CD4-positive, alpha-beta T cell treated with Interferon gamma for 1 hour (primary cell): ENCODE measurements around the gene CABP2.
"Not testable (repeated sequence)": the region's sequence is repeated elsewhere in the genome, so short reads cannot be mapped to it uniquely, and the experiment has no call there.

Experiments
- DNase-seq: peaks from one replicate; pipeline ENCODE4 v3.0.0-alpha.2; 2020

The CABP2 gene

DNA sequence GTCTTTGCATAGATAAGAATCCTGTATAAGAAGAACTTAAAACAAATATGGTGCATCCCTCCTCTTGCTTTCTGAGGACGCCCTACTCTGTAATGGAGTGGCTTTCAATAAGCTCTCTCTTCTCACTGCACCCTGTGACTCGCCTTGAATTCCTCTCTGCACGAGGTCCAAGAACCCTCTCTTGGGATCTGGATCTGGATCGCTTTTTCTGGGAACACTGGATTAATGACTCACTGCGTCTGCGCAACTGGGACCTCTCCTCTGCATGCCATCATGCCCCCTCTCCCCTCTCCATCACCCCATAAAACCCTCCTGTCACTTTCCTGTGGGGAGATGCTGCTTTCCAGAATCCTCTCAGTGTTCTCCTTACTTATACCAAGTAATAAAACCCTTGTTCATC, 15.1 kb upstream of the CABP2 start:
- DNase-seq: no peak

DNA sequence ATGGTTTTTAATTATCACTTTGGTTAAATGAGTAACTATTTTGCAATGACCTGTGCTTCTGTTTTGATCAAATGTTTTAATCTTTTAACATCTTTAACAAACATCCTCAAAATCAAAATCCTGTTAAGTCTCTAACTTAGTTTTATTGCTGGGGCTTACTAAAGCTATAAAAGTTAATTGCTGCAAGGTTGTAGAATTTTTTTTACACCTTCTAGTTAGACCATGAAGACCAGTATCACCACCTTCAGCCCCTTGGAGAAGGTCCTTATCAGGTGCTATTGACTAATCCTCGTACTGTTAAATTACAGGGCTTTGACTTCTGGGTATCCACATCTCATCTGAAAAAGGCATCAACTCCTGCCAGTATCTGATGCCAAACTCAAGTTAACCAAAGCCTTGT, 12.3 kb upstream of the CABP2 start:
- DNase-seq: no peak

DNA sequence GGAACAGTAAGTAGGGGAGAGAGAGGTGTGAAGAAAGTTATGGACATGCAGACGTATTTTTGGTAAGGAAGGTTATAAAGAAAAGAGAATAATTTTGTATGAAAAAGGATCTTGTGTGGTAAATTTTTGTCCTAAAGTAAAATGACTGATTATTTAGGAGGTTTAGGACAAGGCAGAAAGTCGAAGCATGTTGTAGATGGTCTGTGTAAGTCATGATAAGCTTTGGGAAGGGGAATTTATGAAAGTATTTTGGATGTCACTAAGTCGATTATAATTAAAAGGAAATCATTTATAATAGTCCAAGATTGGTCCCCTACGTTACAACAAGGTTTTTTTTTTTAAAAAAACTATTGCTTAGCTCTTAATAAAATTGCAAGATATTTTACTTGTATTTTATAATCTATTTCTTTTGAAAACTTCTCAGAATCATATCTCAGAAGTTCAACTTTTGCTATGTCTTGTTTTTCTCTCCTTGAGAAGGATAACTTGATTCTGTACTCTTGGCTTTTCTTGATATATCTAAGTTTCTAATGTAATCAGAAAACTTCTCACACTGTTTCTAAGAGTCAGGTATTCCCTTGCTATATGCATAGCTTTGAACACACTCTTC, 10.9 kb upstream of the CABP2 start:
- DNase-seq: no peak

DNA sequence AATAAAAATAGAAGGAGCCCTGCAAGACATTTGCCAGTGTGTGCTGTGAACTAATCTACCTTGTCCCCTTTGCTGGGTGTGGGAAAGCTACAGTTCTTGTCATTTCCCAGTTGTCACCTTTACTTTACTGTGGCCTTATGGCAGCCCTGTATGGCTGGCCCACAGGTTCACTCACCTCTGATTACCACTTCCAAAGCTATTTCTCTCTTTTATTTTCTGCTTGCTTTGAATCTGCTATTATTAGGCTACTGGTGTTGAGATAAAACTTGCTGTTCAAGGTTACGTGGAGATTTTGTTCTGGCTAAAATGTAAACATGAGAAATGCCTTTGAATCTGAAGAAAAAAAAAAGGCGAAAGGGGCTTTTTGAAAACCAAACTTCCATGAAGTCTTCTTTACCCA, 9.6 kb upstream of the CABP2 start:
- DNase-seq: no peak

DNA sequence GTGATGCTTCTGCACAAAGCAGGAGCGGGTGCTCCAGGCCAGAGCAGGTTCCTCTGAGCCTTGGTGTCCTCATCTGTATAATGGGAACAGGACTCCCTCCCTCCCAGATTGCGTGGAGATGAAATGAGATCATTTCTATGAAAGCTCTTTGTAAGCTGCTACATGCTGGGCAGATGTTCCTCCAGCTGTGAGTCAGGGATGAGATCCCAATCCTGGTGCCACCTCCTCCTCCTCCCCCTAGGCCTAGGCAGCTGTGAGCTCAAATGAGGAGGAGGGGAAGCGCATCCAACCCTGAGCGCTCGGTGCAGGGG, 7.0 kb upstream of the CABP2 start:
- no peak for DNase-seq

DNA sequence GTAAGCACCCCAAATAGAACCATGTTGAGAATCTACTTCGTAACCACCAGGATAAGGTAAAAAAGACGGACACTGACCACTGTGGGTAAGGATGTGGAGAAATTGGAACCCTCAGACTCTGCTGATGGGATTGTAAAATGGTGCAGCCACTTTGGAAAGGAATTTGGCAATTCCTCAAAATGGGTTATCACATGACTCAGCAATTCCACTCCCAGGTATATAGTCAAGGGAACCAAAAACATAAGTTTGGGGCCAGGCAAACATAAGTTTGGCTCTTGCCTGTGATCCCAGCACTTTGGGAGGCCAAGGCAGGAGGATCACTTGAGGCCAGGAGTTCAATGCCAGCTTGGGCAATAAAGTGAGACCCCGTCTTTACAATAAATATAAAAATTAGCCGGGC, 5.1 kb upstream of the CABP2 start:
- DNase-seq: no peak

DNA sequence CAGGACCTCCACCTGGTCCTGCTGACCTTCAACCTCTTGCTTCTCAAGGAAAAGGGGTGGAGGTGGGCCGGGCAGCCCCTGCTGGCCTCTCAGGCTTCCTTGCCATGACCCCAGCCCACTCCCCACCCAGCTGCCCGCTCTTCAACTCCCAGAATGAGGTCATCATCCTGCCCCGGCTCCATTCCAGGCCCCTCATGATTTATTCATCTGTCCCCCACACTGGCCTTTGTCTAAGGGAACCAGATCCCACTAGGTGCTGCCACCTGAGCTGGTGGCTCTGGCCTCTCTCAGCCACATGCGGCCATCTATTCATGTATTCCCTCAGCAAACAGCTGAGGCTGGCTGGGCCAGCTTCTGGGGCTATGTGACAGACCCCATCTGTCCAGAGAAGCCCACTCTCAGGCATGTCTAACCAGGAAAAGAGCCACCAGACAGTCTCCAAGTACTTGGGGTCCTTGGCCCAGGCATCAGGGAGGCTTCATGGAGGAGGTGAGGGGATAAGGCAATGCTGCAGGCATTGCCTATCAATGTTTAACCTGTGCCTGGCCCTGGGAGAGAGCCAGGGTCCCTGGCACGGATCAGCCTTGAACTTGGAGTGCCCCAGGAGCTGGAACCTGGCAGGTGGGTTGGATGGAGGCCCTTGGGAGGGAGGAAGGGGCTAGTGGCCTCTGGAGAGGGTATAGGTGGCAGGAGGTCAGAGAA, 2.2 kb upstream of the CABP2 start:
- DNase-seq: no peak

DNA sequence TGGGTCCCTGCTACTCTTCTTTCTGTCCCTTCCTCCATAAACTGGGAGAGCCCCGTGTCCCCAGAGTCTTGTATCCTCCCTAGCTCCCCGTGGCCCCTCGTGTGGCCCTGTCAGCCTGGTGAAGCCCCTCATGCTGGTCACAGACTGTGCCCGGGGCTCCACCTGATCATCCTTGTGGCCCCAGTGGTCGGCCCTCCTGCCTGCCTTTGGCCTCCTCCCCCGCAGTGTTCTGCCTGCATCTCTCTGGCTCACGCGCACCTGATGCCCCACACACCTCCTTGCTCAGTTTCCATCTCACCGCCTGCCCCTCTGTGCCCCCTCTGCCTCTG, 1.2 kb upstream of the CABP2 start:
- DNase-seq: no peak

DNA sequence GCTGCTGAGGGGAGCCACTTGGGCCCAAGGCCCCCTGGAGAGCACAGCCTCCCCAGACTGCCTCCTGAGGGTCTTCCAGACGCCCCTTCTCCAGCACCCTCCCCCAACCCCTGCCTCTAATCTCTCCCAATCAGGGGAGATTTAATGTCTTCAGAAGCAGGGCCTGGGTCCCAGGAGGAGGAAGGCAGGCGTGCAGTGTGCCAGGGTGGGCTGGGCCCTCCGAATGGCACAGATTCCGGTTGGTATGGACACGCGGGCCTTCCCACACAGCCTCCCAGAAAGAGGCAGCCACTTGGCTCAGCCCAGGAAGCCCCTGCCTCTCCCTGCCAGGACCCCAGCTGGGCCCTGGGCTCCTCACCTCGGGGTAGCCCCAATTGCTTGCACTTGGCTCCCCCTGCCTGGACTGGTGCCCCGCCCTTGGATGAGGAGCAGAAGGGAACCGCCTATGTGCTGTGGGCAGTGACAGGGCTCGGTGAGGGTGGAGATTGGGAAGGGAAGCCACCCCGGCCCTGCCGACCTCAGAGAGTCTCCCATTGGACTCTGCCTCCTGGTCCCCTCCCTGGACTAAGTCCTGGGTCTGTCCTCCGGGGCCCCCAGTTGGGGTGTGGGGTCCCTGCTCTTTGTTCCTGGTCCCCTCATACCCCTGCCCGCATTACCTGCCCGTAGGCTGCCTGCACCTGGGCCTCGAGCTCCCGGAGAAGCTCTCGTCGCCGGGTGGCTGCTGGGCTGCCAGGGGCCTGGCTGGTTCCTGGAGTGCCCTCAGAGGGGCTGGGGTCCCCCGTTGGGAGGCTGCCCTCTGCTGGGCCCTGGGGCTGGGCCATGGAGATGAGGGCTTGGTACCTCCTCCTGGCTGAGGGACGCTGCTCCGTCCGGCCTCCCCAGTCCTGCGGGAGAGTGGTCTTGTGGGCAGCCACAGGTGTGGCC, 572 bp upstream of the CABP2 start:
- DNase-seq: no peak

DNA sequence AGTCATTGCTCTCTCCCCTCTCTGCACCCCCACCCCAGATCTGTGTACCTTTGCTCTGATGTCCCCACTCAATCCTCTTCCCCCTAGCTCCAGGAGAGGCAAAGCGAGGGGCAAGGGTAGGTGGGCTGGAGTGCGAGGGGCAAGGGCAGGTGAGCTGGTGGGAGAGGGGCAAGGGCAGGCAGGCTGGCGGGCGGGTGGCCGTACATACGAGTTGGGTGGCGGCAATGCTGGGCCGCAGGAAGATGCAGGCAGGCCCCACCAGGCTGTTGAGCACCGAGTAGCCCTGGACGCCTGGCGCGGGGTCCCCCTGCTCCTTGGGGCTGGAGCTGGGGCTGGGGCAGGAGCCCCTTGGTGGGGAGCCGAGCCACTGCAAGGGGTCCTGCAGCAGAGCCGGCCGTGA, 908 bp downstream of the CABP2 start:
- DNase-seq: no peak

DNA sequence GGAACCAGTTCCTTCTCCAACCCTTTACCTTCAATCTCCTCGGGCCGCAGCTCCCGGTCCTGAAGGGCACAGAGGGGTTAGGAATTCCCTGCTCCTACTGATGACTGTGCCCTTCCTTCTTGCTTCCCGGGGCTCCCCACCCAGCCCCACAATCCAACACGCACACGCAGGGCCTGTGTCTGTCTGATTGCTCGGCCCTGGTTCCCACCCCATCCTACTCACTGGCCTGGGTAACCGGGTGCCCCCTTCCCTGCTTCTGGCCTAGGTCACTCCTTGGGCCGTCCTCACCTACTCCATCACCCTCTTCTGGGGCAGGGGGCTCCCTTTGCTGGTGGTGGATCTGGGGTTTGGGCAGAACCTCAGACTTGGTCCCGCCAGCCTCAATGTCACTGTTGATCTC, 1.3 kb downstream of the CABP2 start:
- DNase-seq: no peak

DNA sequence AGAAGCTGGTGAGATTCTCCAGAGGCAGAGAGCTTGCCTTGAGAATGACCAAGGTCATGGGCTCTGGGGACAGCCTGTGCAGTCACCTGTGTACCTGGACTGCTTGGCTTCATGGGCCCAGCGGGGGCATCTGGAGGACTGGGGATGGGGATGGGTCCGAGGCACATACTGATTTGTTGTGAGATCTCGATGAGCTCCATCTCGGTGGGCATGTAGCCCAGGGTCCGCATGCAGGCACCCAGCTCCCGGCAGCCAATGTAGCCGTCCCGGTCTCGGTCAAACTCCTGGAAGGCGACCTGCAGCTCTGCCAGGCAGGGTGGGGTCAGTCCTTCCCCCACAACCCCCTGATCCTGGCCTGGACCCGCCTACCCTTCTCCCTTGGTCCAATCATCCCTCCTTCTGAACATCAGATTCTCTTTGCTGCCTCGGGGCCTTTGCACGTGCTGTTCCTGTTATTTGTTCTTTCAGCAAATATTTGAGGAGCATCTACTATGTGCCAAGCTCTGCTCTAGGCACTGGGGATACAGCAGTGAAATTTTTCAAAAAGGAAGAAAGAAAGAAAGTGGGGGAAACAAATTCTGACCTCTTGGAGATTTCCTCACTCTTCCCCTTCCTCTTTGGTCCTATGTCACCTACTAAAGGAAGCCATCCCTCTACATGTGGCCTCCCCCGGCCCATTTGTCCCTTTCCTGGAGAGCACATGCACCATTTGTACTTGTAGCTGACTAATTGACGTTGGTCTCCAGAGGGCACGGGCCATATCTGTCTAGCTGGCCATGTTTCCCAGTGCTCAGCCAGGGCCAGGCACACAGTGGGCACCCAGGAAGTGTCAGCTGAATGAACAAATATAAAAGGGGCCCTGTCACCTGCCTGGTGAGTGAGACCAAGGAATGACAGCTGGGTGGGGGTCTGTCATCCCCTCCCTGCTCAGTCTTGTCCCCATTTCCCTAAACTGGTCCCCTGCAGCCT, 2.1 kb downstream of the CABP2 start:
- DNase-seq: no peak

DNA sequence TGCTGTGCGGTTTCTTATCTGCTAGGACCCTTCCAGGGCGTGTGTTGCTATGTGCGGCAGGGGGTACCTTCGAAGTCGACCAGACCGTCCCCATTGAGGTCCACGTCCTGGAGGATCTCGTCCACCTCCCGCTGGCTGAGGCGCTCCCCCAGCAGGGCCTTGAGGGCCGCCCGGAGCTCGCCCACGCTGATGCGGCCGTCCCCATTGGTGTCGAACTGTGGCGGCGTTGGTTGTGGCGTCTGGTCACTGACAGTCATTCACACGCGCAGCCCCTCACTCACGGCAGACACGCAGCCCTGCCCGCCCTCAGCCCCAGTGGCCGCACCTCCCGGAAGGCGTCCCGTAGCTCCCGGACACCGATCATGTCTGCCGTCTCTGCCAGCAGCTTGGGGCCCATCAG, 3.5 kb downstream of the CABP2 start:
- no peak for DNase-seq

DNA sequence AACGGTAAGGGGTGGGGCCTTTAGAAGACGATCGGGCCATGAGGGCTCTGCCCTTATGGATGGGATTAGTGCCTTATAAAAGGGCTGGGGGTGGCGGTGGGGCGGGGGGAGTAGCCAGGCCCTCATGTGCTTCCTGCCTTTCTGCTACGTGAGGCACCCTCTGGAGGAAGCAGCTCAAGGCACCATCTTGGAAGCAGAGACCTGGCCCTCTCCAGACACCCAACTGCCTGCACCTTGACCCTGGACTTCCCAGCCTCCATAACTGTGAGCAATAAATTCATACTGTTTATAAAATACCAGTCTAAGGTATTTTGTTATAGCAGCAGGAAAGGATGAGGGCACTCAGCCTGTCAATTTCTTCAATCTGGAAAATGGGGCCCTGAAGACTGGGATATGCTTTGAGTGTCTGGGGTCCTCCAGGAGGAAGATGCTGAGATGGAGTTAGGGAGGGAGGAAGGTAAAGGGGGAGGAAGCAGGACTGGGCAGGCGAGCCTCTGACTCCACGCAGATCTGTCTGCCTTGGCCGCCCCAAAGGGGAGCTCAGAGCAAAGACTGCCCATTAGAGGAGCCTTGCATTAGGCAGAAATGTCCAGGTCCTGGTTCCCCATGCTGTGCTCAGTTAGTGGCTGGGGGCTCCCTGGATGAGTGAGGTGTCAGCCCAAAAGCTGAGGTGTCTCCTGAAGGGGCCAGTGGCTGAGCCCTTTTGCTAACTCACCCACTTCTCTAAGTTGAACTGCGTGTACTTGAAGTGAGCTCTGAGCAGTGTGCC, 5.3 kb downstream of the CABP2 start:
- no peak for DNase-seq

DNA sequence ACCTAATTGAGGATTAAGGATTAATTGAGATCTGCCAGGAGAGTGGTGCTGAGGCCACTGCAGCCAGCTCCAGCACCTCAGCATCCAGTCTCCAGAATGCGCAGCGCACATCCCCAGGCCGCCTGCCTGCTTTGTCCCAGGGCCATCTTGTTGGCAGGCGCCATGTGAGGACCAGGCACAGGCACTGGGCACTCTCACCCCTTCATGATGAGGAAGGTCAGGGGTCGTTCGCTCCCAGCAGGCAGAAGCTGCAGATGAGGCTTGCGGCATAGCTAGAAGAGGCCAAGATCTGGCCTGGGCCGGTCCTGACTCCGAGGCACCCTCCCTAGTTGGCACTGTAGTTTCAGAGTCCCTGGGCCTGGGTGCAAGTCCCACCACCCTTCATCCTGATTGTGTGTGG, 6.4 kb downstream of the CABP2 start:
- no peak for DNase-seq

DNA sequence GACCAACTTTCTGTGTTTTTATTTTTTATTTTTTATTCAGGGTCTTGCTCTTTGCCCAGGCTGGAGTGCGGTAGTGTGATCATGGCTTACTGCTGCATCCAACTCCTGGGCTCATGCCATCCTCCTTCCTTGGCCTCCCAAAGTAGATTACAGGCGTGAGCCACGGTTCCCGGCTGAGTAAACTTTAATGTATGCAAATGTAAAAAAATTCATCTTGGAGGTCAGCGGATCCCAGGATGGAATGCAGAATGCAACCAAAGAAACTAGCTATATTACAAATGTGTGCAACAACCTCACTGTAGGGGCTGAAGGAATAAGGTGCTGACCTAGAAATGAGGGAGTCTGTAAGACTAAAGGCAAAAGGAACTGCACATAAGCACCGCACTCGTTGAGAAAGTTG, 9.1 kb downstream of the CABP2 start:
- DNase-seq: no peak

DNA sequence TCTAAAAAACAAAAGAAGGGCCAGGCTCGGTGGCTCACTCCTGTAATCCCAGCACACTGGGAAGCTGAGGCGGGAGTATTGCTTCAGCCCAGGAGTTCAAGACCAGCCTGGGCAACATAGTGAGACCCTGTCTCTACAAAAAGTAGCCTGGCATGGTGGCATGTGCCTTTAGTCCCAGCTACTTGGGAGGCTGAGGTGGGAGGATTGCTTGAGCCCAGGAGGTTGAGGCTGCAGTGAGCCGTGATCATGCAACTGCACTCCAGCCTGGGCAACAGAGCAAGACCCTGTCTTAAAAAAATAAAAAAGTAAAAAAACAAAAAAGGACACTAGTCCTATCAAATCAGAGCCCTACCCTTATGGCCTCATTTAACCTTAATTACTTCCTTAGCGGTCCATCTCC, 11.7 kb downstream of the CABP2 start:
- DNase-seq: not testable (repeated sequence)

DNA sequence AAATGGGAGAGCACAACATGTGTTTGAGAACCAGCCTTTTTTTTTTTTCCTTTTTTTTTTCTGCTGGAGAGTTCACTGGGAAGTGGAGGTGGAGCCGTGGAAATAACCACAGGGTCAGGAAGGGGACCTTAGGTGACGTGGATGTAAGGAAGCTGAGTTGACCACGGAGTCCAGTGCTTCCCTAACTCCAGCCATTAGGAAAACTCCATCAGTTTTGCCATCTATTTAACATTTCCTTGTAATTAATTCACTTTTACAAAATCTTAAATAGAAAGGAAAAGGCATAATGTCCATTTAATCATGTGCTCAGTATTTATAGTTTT, 13.3 kb downstream of the CABP2 start:
- no peak for DNase-seq

DNA sequence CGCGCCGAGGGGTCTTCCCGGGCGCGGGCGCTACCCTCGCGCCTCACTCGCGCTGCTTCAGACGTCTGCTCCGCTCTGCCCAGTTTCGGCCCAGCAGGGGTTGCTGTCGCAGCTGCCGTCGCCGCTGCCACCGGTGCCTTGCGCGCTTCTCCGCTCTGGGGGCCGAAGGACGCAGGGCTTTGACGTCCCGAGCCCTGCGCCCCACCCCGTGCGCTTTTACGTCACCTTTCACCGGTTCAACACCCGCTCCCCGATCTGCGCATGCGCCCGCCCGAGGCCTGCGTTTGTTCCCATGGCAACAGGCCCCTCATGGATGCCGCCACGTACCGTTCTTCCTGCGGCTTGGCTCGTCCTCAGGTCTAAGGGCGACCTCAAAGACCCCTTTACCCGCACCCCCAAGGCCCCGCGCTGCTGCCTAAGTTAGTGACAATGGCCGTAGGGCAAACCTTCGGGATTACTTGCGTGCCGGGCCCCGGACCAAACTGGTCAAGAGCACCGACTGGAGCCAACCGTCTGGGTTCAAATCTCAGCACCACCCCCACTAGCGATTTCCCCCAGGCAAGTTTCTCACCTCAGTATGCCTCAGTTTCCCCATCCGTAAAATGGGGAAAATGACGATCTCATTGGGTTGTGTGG, 14.6 kb downstream of the CABP2 start:
- peak; percentile 98 for DNase-seq

DNA sequence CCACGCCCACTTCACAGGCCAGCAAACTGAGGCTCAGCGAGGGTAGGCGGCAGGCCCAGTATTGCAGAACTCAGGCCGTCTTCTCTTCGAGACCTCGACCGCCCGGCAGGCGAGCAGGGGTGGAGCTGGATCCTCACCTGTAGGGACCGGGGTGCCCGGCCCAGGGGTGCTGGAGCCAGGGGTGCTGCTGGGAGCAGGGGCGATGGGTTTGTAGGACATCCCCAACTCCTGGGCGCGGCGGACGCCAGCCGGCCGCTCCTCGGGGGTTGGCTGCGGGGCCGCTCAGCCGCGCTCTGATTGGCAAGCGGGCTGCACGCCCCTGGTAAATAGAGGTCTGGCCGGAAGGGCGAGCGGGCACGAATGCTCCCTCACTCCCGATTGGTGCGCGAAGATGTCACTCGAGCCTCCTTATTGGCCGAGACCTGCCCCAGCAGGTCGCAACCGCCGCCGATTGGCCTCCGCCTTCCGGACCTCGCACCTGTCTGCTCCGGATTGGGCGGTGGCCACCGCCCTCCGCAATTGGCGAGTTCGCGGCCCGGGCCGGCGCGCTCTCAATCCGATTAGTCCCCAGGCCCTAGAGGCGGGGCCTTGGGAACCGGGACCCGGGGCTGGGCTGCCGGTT, 15.3 kb downstream of the CABP2 start, which contains the start of gene CDK2AP2:
CDK2AP2 (minus strand) TSS at position 299 of the 622 bp plus-strand sequence; CDS start at position 219, 80 bp downstream.
- DNase-seq: peak; percentile 99

DNA sequence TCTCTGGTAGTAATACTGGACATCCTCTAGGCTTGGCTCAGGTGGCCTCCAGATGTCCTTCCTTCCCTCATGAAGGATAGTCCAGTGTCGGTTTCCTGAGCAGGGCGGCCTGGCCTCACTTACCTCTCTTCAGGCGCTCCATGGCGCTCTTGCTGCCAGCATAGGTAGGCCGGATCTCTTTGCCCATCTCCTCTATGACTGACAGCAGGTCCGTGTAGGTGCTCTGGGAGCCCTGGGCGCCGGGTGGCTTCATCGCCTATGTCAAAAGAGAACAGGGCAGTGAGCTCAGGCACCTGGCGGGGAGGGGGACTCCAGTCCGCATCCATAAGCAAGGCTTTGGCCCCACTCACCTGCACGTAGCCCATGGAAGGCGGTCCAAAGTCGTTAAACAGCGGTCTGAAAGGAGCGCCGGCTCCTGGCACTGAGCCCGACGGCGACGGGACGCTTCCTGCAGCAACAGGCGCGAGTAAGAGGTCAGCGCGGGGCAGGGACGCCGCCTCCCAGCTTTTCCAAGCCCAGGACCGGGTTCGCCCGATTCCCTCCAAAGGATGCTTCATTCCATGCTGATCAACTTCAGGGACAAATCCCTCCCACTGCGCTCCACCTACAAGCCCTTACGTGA, 15.9 kb downstream of the CABP2 start:
- DNase-seq: no peak
